HFF-Myc (cell line): Measurements from ENCODE around the gene NPC2.

Source experiments
- DNase-seq: peaks from one replicate; pipeline ENCODE4 v3.0.0-alpha.2; 2011; ENCODE audit warnings: low read depth; ENCODE audit errors: extremely low read depth
- H3K4me3 ChIP-seq: replicated peaks from 2 replicates; pipeline ENCODE4 v1.5.1; 2011; ENCODE audit warnings: low read depth, mild to moderate bottlenecking, control low read depth, low read length
- TF ChIP-seq, protein P1 (sequence below): IDR thresholded peaks from 2 replicates; pipeline ENCODE4 v1.5.1; 2012; ENCODE audit warnings: mild to moderate bottlenecking, low read depth, low read length, control low read depth; ENCODE audit errors: missing control alignments

The NPC2 gene

DNA sequence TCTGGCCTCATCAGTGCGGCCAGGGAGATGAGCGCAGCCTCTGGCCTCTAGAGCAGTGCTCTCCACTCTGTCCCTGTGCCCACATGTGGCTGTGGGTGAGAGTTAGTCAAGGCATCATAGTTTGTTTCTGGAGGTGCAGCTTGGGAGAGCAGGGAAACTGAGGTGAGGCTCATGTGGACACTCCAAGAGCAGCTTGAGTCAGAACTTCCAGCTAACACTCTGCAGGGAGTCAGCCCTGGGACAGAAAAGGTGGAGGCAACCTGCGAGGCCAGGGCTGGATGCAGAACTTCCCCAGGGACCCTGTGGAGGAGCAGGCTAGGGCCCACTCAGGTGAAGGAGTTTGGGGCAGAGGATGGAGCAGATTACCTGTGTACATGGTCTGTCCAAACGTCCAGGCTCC is 11.3 kb upstream of the NPC2 start:
- TF ChIP-seq, protein P1, sequence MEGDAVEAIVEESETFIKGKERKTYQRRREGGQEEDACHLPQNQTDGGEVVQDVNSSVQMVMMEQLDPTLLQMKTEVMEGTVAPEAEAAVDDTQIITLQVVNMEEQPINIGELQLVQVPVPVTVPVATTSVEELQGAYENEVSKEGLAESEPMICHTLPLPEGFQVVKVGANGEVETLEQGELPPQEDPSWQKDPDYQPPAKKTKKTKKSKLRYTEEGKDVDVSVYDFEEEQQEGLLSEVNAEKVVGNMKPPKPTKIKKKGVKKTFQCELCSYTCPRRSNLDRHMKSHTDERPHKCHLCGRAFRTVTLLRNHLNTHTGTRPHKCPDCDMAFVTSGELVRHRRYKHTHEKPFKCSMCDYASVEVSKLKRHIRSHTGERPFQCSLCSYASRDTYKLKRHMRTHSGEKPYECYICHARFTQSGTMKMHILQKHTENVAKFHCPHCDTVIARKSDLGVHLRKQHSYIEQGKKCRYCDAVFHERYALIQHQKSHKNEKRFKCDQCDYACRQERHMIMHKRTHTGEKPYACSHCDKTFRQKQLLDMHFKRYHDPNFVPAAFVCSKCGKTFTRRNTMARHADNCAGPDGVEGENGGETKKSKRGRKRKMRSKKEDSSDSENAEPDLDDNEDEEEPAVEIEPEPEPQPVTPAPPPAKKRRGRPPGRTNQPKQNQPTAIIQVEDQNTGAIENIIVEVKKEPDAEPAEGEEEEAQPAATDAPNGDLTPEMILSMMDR, result no peak
- DNase-seq, result no peak
- H3K4me3 ChIP-seq, result no peak overlapping the region

DNA sequence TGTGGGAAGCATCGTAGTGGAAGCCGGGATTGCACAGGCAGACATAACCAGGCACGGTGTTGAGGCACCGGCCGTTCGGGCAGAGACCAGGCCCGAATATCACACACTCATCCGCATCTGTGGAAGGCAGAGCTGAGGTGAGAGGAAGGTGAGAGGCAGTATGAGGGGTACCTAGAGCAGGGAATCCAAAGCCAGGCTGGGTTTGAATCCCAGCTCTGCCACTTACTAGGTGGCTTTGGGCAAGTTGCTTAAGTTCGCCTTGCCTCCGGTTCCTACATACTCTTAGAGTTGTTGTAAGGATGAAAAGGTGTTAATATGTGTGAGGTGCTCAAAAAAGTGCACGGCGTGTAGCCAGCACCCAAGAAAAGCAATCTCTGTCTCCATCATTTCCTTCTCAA is 10.8 kb upstream of the NPC2 start:
- TF ChIP-seq, protein P1, result no peak
- DNase-seq, result no peak
- no peak overlapping the region for H3K4me3 ChIP-seq

DNA sequence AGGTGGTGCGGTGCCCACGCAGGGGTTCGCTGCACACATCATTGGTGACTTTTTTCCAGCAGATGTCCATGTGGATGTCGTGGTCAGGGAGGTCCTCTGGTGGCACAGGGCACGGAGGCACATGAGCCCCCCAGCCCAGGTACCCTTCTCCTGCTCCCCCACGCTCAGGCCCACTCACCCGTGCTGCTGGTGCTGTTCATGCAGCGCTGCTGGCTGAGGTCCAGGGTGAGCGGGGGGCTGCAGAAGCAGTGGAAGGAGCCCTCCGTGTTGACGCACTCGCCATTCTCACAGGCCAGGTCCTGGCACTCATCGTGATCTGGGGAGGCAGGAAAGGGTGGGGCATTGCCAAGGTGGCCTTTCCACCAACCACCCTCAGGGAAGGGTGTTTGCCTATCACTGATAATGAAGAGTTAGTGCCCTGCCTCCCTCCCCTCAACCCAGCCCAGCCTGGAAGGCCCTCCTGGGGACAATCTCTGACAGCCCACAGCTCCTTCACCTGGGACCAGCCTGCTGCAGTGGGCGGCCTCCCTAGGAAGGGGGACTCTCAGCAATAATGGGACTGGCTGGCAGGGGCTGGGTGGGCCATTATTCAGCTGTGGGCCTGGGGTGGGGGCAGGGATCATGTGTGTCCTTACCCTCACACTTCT is 10.3 kb upstream of the NPC2 start:
- DNase-seq, result no peak
- no peak overlapping the region for H3K4me3 ChIP-seq
- TF ChIP-seq, protein P1, result no peak

GRCh38 chr14:74502236-74503019 is 9.3 kb upstream of the NPC2 start:
- no peak for DNase-seq
- TF ChIP-seq, protein P1, result peak; percentile 61
- H3K4me3 ChIP-seq, result no peak overlapping the region

DNA sequence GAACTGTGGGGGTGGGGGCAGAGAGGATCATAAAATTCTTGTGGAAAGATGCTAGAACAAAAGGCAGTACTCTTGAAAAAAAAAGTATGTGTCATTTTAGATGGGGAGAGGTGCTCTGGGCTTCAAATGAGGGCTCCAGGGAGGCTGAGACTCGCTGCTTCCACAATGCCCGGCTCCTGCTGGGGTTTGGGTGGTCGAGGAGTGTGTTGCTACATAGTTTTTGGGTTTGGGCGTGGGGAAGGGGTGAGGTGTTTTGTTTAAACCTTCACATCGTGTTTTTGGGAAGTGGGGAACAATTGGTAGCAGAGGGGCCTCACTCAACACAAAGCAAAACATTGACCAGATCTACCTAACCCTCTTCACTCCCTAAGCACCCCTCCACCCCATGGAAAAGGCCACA is 8.6 kb upstream of the NPC2 start:
- H3K4me3 ChIP-seq, result no peak overlapping the region
- TF ChIP-seq, protein P1, result no peak
- no peak for DNase-seq

DNA sequence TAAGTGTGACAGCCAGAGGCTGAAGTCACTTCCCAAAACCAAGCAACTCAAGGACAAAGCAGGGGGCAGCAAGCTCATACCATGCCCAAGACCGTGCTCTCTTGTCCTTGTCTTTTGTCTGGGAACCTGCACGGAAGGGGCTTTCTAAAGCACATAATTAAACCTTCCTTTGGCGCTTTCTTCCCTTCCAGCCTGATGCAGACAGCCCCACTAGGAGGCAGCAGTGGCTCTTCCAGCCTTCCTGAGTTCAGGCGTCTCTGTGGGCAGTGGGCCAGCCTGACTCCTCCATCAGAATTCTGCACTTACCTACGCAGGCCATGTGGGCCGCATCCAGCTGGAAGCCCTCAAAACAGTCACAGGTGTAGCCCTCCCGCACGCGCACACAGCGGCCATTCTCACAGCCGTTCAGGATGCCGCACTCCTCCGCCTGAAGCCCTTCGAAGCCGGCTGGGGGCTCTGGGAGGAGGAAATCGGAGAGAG is 8.1 kb upstream of the NPC2 start:
- peak; percentile 59 for DNase-seq
- TF ChIP-seq, protein P1, result peak; percentile 96

More for the DNA sequence above, 8.1 kb upstream of the NPC2 start:
- no peak overlapping the region for H3K4me3 ChIP-seq
